NOMO-1 treated with dmso at 0.1 percent for 144 hours (cell line): ENCODE results near the gene ST14.
"Not testable (repeated sequence)": the region's sequence is repeated elsewhere in the genome, so short reads cannot be mapped to it uniquely, and the experiment has no call there.

ENCODE experiments used
- DNase-seq: peaks from one replicate; lab custom pipeline; 2025; ENCODE audit not compliant: unreplicated experiment; lab: John Stamatoyannopoulos, UW

The ST14 gene

GRCh38 chr11:130163346-130164220, 4.0 kb downstream of the ST14 start:
- peak; percentile 55 for DNase-seq

- DNase-seq: no peak
Observed at GRCh38 chr11:130164221-130164570, 4.6 kb downstream of the ST14 start.

- DNase-seq: peak; percentile 26
Observed at GRCh38 chr11:130165601-130166456, 6.2 kb downstream of the ST14 start.

- DNase-seq: no peak
Observed at GRCh38 chr11:130166457-130166784, 6.8 kb downstream of the ST14 start.

GRCh38 chr11:130167146-130167545, 7.6 kb downstream of the ST14 start:
- no peak for DNase-seq

- DNase-seq: no peak
Observed at GRCh38 chr11:130168105-130168504, 8.5 kb downstream of the ST14 start.

GRCh38 chr11:130170345-130170744, 10.8 kb downstream of the ST14 start:
- DNase-seq: no peak

GRCh38 chr11:130171534-130171933, 12.0 kb downstream of the ST14 start:
- no peak for DNase-seq

- DNase-seq: not testable (repeated sequence)
Observed at GRCh38 chr11:130172001-130172400, 12.4 kb downstream of the ST14 start.

- DNase-seq: no peak
Observed at GRCh38 chr11:130174642-130175041, 15.1 kb downstream of the ST14 start.

- DNase-seq: no peak
Observed at GRCh38 chr11:130175898-130176297, 16.3 kb downstream of the ST14 start.

- no peak for DNase-seq
Observed at GRCh38 chr11:130177782-130178181, 18.2 kb downstream of the ST14 start.

GRCh38 chr11:130178441-130179339, 19.1 kb downstream of the ST14 start:
- DNase-seq: no peak

GRCh38 chr11:130179396-130180306, 20.1 kb downstream of the ST14 start:
- DNase-seq: no peak

- DNase-seq: no peak
Observed at GRCh38 chr11:130180491-130180890, 20.9 kb downstream of the ST14 start.

- DNase-seq: no peak
Observed at GRCh38 chr11:130180896-130181294, 21.3 kb downstream of the ST14 start.

- DNase-seq: no peak
Observed at GRCh38 chr11:130181295-130182272, 22.0 kb downstream of the ST14 start.

- DNase-seq: no peak
Observed at GRCh38 chr11:130183878-130184610, 24.5 kb downstream of the ST14 start.
